Nucleus accumbens (tissue), 56 donors: ENCODE results near the gene EDIL3.
"Not testable (repeated sequence)": the region's sequence is repeated elsewhere in the genome, so short reads cannot be mapped to it uniquely, and the experiment has no call there.

Experiments used
- DNase-seq, 56 donors: peaks; one replicate each; lab custom pipeline; 2025; lab: John Stamatoyannopoulos, UW

The EDIL3 gene

GRCh38 chr5:84379749-84380148 is 4.9 kb downstream of the EDIL3 start:
- peak in 1 of 56 donors; percentile 1 for DNase-seq

- DNase-seq = no peak
Observed at GRCh38 chr5:84378961-84379360, 5.7 kb downstream of the EDIL3 start.

- no peak for DNase-seq
Observed at GRCh38 chr5:84378420-84378819, 6.3 kb downstream of the EDIL3 start.

- DNase-seq = no peak
Observed at GRCh38 chr5:84376346-84376745, 8.3 kb downstream of the EDIL3 start.

GRCh38 chr5:84374568-84374967 is 10.1 kb downstream of the EDIL3 start:
- no peak for DNase-seq

- no peak for DNase-seq
Observed at GRCh38 chr5:84373506-84373905, 11.2 kb downstream of the EDIL3 start.

GRCh38 chr5:84372066-84372695 is 12.5 kb downstream of the EDIL3 start:
- DNase-seq = no peak

GRCh38 chr5:84370176-84370575 is 14.5 kb downstream of the EDIL3 start:
- no peak for DNase-seq

- no peak for DNase-seq
Observed at GRCh38 chr5:84364043-84364442, 20.6 kb downstream of the EDIL3 start.

- no peak for DNase-seq
Observed at GRCh38 chr5:84362061-84362720, 22.5 kb downstream of the EDIL3 start.

- DNase-seq = no peak
Observed at GRCh38 chr5:84361572-84361971, 23.1 kb downstream of the EDIL3 start.

- DNase-seq = no peak
Observed at GRCh38 chr5:84360056-84360455, 24.6 kb downstream of the EDIL3 start.

GRCh38 chr5:84354101-84354500 is 30.6 kb downstream of the EDIL3 start:
- no peak for DNase-seq

GRCh38 chr5:84344788-84345187 is 39.9 kb downstream of the EDIL3 start:
- DNase-seq = no peak

- DNase-seq = no peak
Observed at GRCh38 chr5:84343171-84343570, 41.5 kb downstream of the EDIL3 start.

- DNase-seq = peak in 1 of 56 donors; percentile 1
Observed at GRCh38 chr5:84332106-84332505, 52.6 kb downstream of the EDIL3 start.

- DNase-seq = no peak
Observed at GRCh38 chr5:84327591-84327990, 57.1 kb downstream of the EDIL3 start.

- no peak for DNase-seq
Observed at GRCh38 chr5:84322646-84323045, 62.0 kb downstream of the EDIL3 start.

GRCh38 chr5:84317826-84318225 is 66.9 kb downstream of the EDIL3 start:
- not testable (repeated sequence) for DNase-seq

GRCh38 chr5:84312280-84312679 is 72.4 kb downstream of the EDIL3 start:
- DNase-seq = not testable (repeated sequence)

- not testable (repeated sequence) for DNase-seq
Observed at GRCh38 chr5:84309850-84310249, 74.8 kb downstream of the EDIL3 start.

GRCh38 chr5:84306601-84307000 is 78.1 kb downstream of the EDIL3 start:
- no peak for DNase-seq
